HG03575 (cell line): Measurements from ENCODE around the gene LAMA2.

Experiments used
- ATAC-seq: cut with Tn5 transposase; IDR thresholded peaks from one replicate; pipeline ENCODE4 v1.9.1; 2021; ENCODE audit not compliant: unreplicated experiment, insufficient number of reproducible peaks, low FRiP score; ENCODE audit errors: extremely low read depth

Gene LAMA2

DNA sequence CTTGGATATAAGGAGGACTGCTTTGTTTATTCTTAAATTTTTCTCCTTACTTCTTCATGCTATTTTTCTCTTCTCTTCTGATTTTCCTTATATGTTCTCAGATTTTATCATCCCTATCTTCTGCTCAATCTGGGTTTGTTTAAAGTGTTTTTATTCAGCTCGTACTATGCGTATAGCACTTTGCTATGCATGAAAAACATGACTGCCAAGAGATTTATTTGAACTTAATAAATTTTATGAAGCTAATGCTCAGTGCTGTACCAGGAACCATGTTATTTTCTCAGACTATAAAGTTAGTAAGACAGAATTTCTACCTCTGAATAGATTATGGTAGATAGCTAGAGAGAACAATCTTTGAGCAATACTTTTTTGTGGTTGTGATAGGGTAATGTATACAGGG lies 305.9 kb downstream of the LAMA2 start:
- ATAC-seq: no peak

- no peak for ATAC-seq
Observed at GRCh38 chr6:129189266-129189665, 306.3 kb downstream of the LAMA2 start.

DNA sequence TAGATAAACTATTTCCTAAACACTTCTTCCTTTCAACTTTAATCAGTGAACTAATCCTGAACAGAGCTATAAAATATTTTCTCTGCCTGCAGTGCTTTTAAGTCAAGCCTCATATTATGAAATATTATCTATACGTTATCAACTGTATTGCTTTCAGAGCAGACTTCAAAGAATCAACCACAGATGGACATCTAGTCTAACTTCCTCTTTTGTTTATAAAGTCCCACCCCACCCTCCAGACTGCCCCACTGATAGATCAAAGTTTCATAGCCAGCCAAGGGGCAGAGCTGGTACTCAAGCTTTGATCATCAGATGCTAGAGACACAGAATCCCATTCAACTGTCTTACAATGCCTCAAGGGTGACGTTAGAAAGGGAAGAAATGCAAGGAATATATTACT lies 308.3 kb downstream of the LAMA2 start:
- ATAC-seq: no peak

DNA sequence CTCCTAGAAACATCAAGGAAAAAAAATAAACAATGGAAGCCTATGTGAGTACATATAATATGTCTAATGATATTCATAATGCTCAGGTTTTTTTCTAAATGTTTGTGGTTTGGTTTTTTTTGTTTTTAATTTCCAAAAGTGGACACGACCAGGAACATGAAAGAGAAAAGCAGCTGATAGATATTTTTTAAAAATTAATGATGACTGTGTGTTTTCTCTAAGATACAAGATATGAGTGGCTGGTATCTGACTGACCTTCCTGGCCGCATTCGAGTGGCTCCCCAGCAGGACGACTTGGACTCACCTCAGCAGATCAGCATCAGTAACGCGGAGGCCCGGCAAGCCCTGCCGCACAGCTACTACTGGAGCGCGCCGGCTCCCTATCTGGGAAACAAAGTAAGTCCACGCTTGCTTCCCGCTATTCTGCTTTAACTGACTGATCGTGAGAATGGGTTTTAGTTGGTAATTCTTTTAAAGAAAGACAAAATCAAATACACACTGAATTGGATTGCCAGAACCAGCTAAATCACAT lies 309.6 kb downstream of the LAMA2 start:
- no peak for ATAC-seq

DNA sequence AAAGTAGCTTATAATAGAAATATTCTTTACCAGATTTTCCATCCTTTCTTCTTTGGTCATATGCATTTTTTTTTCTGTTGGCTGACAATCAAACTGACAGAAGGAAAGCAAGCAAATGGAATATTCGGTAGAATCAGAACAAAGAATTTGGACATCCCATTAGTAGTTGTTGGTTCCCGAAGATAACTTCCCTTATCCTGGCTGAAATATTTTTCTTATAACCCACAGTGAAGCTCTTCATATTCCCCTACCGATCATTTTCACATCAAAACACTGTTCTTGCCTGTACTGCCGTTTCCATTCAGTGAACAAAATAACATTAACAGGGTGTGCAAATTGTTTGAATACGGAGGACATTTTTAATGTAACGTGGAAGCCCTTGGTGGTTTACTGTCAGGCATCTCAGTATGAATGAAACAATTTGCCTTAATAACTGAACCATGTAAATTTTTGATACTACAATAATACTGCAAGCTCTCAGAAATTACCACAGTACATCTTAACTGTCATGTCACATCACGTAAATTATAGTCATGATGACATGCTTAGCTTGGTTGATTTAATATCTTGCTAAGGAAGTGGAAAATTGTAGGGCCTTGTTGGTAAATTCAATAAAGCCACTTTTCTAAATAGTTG lies 311.5 kb downstream of the LAMA2 start:
- ATAC-seq: no peak

DNA sequence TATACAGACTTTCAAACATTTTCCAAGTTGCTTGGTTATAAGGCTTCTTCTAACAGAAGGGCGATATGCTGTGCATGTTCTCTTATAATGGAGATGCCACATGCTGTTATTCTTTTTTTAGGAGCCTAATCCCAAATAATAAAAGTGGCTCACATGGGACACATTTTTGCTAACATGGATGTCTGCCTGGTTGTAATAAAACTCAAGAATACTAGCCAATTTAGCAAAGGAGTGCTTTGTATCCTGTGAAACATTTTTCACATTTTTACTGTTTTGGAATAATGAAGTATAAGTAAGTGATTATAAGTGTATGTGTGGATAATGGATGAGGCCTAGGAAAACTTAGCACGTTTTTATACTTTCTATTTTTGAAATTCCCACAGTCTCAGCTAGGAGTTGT lies 312.2 kb downstream of the LAMA2 start:
- no peak for ATAC-seq

DNA sequence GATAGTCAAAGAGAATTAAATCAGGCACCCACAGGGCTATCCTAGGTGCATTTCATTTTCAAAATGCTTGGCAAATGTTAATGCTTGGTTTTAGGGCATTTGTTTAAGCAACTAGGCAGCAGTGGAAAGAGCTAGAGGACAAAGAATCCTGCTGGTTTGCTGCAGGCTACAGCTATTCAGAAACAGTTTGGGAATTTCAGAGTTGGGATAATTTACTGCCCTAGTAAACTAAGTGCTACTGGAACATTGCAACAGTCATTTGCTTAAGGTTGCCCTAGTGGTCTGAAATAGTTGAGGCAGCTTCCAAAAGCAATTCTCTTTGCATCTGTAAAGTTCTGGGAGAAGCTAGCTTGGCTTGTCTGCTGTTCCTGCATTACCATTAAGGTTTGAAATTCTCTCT lies 312.7 kb downstream of the LAMA2 start:
- ATAC-seq: no peak

DNA sequence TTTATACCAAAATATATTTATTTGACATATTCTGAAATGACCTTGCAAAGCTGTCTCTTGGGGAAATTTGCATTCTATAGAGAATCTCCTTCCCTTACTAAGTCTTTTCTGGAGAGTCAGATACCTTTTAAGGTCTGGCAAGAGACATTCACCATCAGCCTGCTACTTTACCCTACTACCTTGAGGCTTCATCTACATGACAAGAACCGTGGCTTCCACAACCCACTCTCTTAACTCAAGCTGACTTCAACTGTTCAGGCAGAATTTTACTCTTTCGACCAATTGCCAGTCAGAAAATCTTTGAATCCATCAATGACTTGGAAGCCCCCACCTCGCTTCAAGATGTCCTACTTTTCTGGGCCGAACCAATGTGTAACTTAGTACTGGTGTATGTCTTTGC lies 314.2 kb downstream of the LAMA2 start:
- ATAC-seq: no peak

DNA sequence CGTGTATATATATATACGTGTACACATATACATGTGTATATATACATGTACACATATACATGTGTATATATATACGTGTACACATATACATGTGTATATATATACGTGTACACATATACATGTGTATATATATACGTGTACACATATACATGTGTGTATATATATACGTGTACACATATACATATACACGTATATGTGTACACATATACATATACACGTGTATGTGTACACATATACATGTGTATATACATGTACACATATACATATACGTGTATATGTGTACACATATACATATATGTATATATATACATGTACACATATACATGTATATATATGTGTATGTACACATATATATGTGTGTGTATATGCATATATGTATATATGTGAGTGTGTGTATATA lies 317.2 kb downstream of the LAMA2 start:
- ATAC-seq: no peak

GRCh38 chr6:129203190-129203900 lies 320.4 kb downstream of the LAMA2 start:
- ATAC-seq: no peak

DNA sequence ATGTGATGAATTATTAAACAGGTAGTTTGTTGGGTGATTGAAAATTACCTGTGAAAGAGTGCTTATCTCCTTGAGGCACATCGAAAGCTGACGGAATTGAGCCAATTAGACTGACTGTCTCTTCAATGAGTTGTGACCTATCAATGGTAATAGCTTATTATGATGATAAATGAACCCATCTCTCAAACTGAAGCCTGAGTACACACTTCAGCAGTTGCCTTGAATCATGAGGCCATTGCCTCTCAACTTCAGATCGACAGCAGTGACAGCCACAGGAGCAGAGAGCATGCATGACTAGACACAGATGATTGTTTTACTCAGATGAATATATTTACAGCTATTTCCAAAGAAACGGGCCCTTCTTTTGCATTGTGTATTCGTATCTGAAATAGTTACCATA lies 323.9 kb downstream of the LAMA2 start:
- no peak for ATAC-seq

DNA sequence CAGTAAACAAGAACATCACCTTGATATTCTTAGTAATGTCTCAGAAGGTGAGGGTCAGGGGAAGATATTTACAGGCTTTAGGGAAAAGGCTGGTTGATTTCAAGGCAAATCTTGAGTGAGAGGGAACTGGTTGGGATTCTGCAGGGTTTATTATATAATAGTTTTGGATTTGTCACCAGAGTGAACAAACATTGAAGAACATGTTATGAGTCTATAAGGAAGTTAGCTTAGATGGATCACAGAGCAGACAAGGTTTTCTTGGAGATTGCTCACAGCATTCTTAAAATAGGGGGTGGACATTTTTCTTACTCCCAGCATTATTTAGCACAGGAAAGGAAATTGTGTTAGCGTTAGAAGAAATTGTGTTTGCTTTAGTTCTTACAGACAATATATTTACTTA lies 324.9 kb downstream of the LAMA2 start:
- ATAC-seq: no peak

DNA sequence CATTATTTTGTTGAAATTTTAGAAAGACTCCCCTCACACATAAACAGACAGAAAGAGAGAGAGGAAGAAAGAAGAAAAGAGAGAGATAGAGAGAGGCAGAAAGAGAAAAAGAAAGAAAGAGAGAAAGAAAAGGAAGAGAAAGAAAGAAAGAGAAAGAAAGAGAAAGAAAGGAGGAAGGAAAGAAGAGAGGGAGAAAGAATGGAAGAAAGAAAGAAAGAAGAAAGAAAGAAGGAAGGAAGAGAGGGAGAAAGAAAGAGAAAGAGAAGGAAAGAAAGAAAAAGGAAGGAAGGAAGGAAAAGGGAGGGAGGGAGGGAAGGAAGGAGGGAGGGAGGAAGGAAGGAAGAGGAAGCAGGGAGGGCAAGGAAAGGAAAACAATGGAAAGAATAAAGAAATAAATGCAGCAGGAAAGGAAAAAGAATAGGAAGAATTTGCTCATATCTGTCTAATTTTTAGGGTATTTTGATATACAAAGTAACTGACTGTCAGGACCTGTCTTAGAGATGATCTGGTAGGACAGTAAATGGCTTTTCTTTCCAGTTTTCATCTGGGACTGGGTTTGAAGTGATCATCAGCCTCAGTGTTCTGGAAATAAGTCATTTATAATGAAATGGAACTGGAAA lies 325.6 kb downstream of the LAMA2 start:
- no peak for ATAC-seq

DNA sequence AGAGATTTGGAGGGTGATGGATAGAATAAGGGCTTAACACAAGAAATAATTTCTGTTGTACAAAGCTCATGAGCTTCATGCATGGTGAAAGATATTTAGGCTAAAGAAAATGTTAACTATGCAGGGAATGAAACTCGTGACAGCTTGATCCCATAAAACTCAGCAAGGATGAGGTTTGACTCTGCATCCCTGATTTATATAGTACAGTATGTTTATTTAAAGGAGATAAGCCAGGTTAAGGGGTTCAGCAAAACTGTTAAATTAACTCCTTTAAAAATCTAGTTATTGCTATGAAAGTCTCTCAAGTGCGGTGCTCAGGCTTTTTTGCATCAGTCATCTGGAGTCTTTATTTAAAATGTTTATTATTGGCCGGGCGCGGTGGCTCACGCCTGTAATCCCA lies 326.4 kb downstream of the LAMA2 start:
- ATAC-seq: no peak

DNA sequence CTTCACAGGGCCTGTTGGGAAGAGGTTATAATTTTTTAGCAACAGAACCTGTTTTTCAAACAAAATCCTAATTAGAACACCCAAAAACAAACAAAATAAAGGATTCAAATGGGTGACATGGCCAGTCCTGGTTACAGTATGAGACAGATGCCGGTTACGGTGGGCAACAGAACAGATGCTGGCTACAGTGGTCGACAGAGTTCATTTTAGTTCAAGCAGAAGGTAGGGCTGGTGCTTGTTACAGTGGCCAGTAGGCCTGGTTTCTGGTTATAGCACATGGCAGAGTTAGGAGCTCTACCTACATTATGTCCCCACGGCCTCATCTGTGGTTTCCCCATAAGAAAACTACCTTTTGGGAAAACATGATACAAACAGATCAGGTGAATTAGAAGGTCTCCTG lies 327.7 kb downstream of the LAMA2 start:
- no peak for ATAC-seq

DNA sequence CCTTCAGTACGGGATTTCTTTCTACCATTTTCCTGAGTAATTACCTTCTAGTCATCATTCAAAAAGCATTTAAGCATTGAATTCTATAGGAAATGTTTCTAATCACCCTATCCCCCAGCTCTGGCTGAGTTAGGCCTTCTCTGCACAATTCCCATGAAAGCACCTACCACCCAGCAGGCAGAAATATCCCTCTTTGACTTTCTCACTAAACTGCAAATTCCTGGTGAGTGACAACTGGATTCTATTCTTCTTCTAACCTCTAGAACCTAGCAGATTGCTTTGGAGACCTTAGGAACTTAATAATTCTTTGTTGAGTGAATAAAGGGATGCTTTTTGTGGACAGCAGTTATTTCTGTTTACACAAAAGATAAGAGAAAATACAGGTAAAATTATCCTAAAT lies 328.7 kb downstream of the LAMA2 start:
- ATAC-seq: no peak

- no peak for ATAC-seq
Observed at GRCh38 chr6:129212081-129212480, 329.1 kb downstream of the LAMA2 start.

- no peak for ATAC-seq
Observed at GRCh38 chr6:129215246-129215645, 332.3 kb downstream of the LAMA2 start.

DNA sequence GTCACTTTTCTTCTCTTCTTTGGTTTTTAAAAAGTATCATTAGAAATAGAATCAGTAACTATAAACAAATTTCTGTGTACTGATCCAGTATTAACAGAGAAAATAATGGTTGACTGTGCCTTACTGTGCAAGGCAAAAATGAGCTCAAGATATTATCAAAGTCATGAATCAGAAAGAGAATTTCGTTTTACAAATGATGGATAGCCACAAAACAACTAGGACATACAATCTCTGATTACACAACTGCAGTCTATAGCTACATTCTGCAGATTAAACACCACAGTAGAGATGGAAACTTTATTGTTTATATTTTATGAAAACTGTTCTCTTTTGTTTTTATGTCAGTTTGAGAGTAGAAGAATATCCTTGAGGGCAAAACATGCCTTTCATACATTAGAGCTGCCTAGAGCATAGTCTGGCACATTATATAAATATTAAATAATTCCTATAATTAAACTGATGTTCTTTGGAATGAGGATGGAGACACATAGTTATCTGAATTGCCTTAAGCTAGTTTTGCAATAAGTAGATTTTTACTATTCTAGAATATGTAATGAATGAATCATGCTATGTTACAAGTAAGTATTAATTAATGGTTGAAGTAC lies 333.1 kb downstream of the LAMA2 start:
- no peak for ATAC-seq

GRCh38 chr6:129217701-129218100 lies 334.8 kb downstream of the LAMA2 start:
- no peak for ATAC-seq
